IPS DF 4.7 (cell line): ENCODE results near the gene FAM177B.
"Not testable (repeated sequence)": the region's sequence is repeated elsewhere in the genome, so short reads cannot be mapped to it uniquely, and the experiment has no call there.

Source experiments
- DNase-seq: peaks from one replicate; pipeline ENCODE4 v3.0.0-alpha.2; 2013; ENCODE audit warnings: low spot score; ENCODE audit errors: extremely low read depth

Gene FAM177B

GRCh38 chr1:222739929-222740328 is 2.9 kb downstream of the FAM177B start:
- no peak for DNase-seq

- DNase-seq = not testable (repeated sequence)
These were observed 4.8 kb downstream of the FAM177B start for GRCh38 chr1:222741630-222742457.

- DNase-seq = no peak
These were observed 12.9 kb downstream of the FAM177B start for GRCh38 chr1:222749927-222750326.

GRCh38 chr1:222750651-222751050 is 13.6 kb downstream of the FAM177B start:
- no peak for DNase-seq

- DNase-seq = no peak
These were observed 14.3 kb downstream of the FAM177B start for GRCh38 chr1:222751255-222751654.

- DNase-seq = no peak
These were observed 17.6 kb downstream of the FAM177B start for GRCh38 chr1:222754366-222755139.

- no peak for DNase-seq
These were observed 20.8 kb downstream of the FAM177B start for GRCh38 chr1:222757646-222758268.

GRCh38 chr1:222759451-222760035 is 22.5 kb downstream of the FAM177B start:
- no peak for DNase-seq

- DNase-seq = no peak
These were observed 24.1 kb downstream of the FAM177B start for GRCh38 chr1:222761083-222761482.

GRCh38 chr1:222762178-222762577 is 25.2 kb downstream of the FAM177B start:
- DNase-seq = not testable (repeated sequence)

- no peak for DNase-seq
These were observed 30.2 kb downstream of the FAM177B start for GRCh38 chr1:222767152-222767571.

- no peak for DNase-seq
These were observed 31.6 kb downstream of the FAM177B start for GRCh38 chr1:222768592-222768991.

GRCh38 chr1:222769181-222769580 is 32.2 kb downstream of the FAM177B start:
- no peak for DNase-seq

GRCh38 chr1:222769971-222770620 is 33.1 kb downstream of the FAM177B start:
- no peak for DNase-seq

- DNase-seq = no peak
These were observed 36.0 kb downstream of the FAM177B start for GRCh38 chr1:222772996-222773379.

GRCh38 chr1:222777463-222777862 is 40.5 kb downstream of the FAM177B start:
- DNase-seq = no peak

GRCh38 chr1:222777977-222778376 is 41.0 kb downstream of the FAM177B start:
- no peak for DNase-seq

- no peak for DNase-seq
These were observed 44.2 kb downstream of the FAM177B start for GRCh38 chr1:222781251-222781650.

- DNase-seq = no peak
These were observed 46.0 kb downstream of the FAM177B start for GRCh38 chr1:222783051-222783450.

- no peak for DNase-seq
These were observed 47.4 kb downstream of the FAM177B start for GRCh38 chr1:222784371-222784770.

- DNase-seq = no peak
These were observed 47.9 kb downstream of the FAM177B start for GRCh38 chr1:222784916-222785315.
